Activated B cell treated with CpG ODN at 0.5 μM for 24 hours (primary cell): ENCODE measurements around the gene PRKCI. TPM values are rescaled to one million over a fixed set of nuclear protein-coding genes. Genes with fewer than 3 reads are reported as not detected.

ENCODE experiments used
- ATAC-seq: fragments of 200-7000 bp; cut with Tn5 transposase; one replicate; pipeline ENCODE4 v1.10.0; 2021; ENCODE audit warnings: low read depth, mild to moderate bottlenecking, moderate library complexity
- CTCF ChIA-PET: fragments of 350-600 bp; sonication (Branson Sonifier 250); formaldehyde crosslinking; loops from one replicate; lab custom pipeline; 2021; ENCODE audit warnings: antibody characterized with exemption; lab: Charles Lee
- POLR2A ChIA-PET: fragments of 350-600 bp; sonication (Branson Sonifier 250); formaldehyde crosslinking; loops from one replicate; lab custom pipeline; 2021; ENCODE audit warnings: antibody characterized with exemption; lab: Charles Lee
- DNase-seq: peaks from one replicate; pipeline ENCODE4 v3.0.0; 2022
- H3K27ac Mint-ChIP-seq: one replicate; pipeline ENCODE4 v1.8.0; 2020; ENCODE audit warnings: mixed read lengths
- H3K27me3 Mint-ChIP-seq: one replicate; pipeline ENCODE4 v1.8.0; 2021; ENCODE audit warnings: mixed read lengths
- H3K36me3 Mint-ChIP-seq: one replicate; pipeline ENCODE4 v1.8.0; 2021; ENCODE audit warnings: low read depth, mixed read lengths
- H3K4me1 Mint-ChIP-seq: one replicate; pipeline ENCODE4 v1.8.0; 2021; ENCODE audit warnings: mixed read lengths
- H3K4me3 Mint-ChIP-seq: one replicate; pipeline ENCODE4 v1.8.0; 2020; ENCODE audit warnings: mild to moderate bottlenecking, mixed read lengths
- H3K9me3 Mint-ChIP-seq: one replicate; pipeline ENCODE4 v1.8.0; 2020; ENCODE audit warnings: mixed read lengths
- CTCF ChIP-seq: fragments of 200-600 bp; IDR thresholded peaks from one replicate; pipeline ENCODE4 v1.8.0; 2022; ENCODE audit warnings: antibody characterized with exemption, mild to moderate bottlenecking
- intact Hi-C: fragments of 100-400 bp; cut with micrococcal nuclease; formaldehyde crosslinking; loops from one replicate; pipeline ENCODE4 v1.15.1; 2024
- total RNA-seq: library from RNA; stranded (reverse); gene quantifications from 2 replicates; pipeline ENCODE4 v1.2.3, GENCODE V29; 2022

The PRKCI gene
- total RNA-seq, 1 donor from 2014 or later = 6.6 TPM

GRCh38 chr3:170302008-170302407 is 79.8 kb downstream of the PRKCI start:
- no peak overlapping the region for H3K27ac Mint-ChIP-seq
- H3K4me3 Mint-ChIP-seq = no peak overlapping the region
- CTCF ChIA-PET = no interaction called here

GRCh38 chr3:170306015-170306414 is 83.8 kb downstream of the PRKCI start:
- Mint-ChIP-seq H3K4me1 (peaks cover 10% of the 10 kb centered on the region), H3K27ac (no peak overlapping the region), H3K4me3 (no peak overlapping the region), H3K36me3 (no peaks in the 10 kb centered on the region), H3K9me3 (no peaks in the 10 kb centered on the region), H3K27me3 (no peaks in the 10 kb centered on the region)
- intact Hi-C loops = no loop called here
- ATAC-seq (no peak), DNase-seq (no peak)
- ChIA-PET CTCF (interaction anchor here (0.6 kb wide), 1 partner anchor 53 kb away, joined by 3 read pairs; no protein-coding TSS in a partner anchor), POLR2A (no interaction called here)
- no peak for TF ChIP-seq CTCF

More at GRCh38 chr3:170302008-170302407, 79.8 kb downstream of the PRKCI start:
- DNase-seq = no peak
- intact Hi-C loops = no loop called here
- Mint-ChIP-seq H3K4me1 (peaks cover under 1% of the 10 kb centered on the region), H3K27me3 (no peaks in the 10 kb centered on the region), H3K36me3 (peaks cover 4% of the 10 kb centered on the region), H3K9me3 (no peaks in the 10 kb centered on the region)
- POLR2A ChIA-PET = no interaction called here
- no peak for ATAC-seq
- TF ChIP-seq CTCF = no peak

- H3K27me3 Mint-ChIP-seq = no peaks in the 10 kb centered on the region
- H3K9me3 Mint-ChIP-seq = no peaks in the 10 kb centered on the region
- no peak for DNase-seq
- no peak overlapping the region for H3K4me3 Mint-ChIP-seq
- ChIA-PET CTCF (interaction anchor here (1.0 to 2.7 kb wide), 4 partner anchors 63 to 504 kb away, joined by 3 to 32 read pairs (median 8); no protein-coding TSS in a partner anchor), POLR2A (interaction anchor here (4.2 kb wide), 1 partner anchor 49 kb away, joined by 27 read pairs; the partner anchor contains the start of gene SKIL)
- no peaks in the 10 kb centered on the region for H3K36me3 Mint-ChIP-seq
- no peak overlapping the region for H3K27ac Mint-ChIP-seq
- ATAC-seq = no peak
- peaks cover 10% of the 10 kb centered on the region for H3K4me1 Mint-ChIP-seq
- no peak for TF ChIP-seq CTCF
- intact Hi-C loops = no loop called here
Observed at GRCh38 chr3:170307671-170308405, 85.6 kb downstream of the PRKCI start.

GRCh38 chr3:170309046-170309445 is 86.8 kb downstream of the PRKCI start:
- CTCF ChIA-PET = interaction anchor here (0.7 to 2.7 kb wide), 15 partner anchors 8 to 1160 kb away, joined by 3 to 32 read pairs (median 4); partner anchors contain the start of gene SKIL
- H3K4me3 Mint-ChIP-seq = no peak overlapping the region
- H3K9me3 Mint-ChIP-seq = no peaks in the 10 kb centered on the region
- H3K27ac Mint-ChIP-seq = no peak overlapping the region
- POLR2A ChIA-PET = interaction anchor here (0.7 to 4.2 kb wide), 2 partner anchors 48 to 547 kb away, joined by 5 to 27 read pairs; partner anchors contain the start of gene SKIL
- no peak for ATAC-seq
- intact Hi-C loops = no loop called here
- no peaks in the 10 kb centered on the region for H3K36me3 Mint-ChIP-seq
- no peaks in the 10 kb centered on the region for H3K27me3 Mint-ChIP-seq
- DNase-seq = no peak
- peaks cover 10% of the 10 kb centered on the region for H3K4me1 Mint-ChIP-seq
- TF ChIP-seq CTCF = no peak

- intact Hi-C loops = loop anchor here (2.0 kb wide), 1 partner anchor 13 kb away; no protein-coding TSS in a partner anchor
- no peaks in the 10 kb centered on the region for H3K27me3 Mint-ChIP-seq
- no peak overlapping the region for H3K27ac Mint-ChIP-seq
- TF ChIP-seq CTCF = no peak
- no peak for DNase-seq
- ChIA-PET POLR2A (interaction anchor here (0.7 kb wide), 1 partner anchor 274 kb away, joined by 3 read pairs; no protein-coding TSS in a partner anchor), CTCF (interaction anchor here (0.6 to 1.5 kb wide), 2 partner anchors 11 to 53 kb away, joined by 3 to 5 read pairs; no protein-coding TSS in a partner anchor)
- peaks cover 4% of the 10 kb centered on the region for H3K4me1 Mint-ChIP-seq
- H3K9me3 Mint-ChIP-seq = no peaks in the 10 kb centered on the region
- H3K4me3 Mint-ChIP-seq = no peak overlapping the region
- no peaks in the 10 kb centered on the region for H3K36me3 Mint-ChIP-seq
- no peak for ATAC-seq
Observed at GRCh38 chr3:170317954-170318353, 95.7 kb downstream of the PRKCI start.
